Suprapubic skin (tissue), 3 donors: Measurements from ENCODE around the gene GHRHR.

Experiments
- POLR2AphosphoS5 ChIP-seq, 3 donors: sonication (generic); formaldehyde crosslinking; IDR thresholded peaks; one replicate each; pipeline ENCODE4 v1.6.1; 2017; ENCODE audit warnings: antibody characterized with exemption in 3 of 3
- TF ChIP-seq, protein P1 (sequence below), 2 donors: fragments of 200-600 bp in 1 of 2; fragments of 450-650 bp in 1 of 2; sonication (generic) in 1 of 2; IDR thresholded peaks; one replicate each; pipeline ENCODE4 v1.5.1; 2016 to 2019; ENCODE audit warnings: antibody characterized with exemption in 2 of 2, mild to moderate bottlenecking in 1 of 2, moderate library complexity in 1 of 2

DNA sequence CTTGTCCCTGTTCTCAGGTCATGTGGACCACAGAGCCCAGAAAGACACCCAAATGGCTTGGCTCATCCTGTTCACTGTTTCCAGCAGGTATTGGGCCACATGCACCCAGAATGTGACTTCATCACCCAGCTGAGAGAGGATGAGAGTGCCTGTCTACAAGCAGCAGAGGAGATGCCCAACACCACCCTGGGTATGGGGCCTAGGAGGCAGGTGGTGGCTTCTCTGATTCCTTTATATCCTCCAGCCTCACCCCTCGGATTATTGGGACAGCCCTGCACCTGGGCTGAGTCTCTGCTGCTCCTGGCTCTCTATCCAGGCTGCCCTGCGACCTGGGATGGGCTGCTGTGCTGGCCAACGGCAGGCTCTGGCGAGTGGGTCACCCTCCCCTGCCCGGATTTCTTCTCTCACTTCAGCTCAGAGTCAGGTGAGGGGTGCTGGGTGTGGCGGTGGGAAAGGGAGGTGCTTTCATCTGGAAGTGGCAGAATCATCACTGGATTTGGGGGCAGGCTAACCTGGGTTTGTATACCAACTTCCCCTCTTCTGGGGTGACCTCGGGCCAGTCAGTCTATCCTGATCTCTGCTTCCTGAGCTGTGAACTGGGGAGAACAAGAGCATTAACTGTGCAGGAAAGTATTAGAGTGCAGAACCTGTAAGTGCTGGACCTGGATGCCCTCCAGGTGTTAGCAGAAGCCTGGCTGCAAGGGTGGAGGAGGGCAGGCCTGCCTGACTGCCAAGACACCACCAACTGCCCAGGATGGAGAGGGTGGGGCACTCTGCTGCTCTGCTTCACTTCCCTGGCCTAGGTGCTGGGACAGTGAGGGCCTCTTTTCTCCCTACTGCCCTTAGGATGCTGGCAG, 5.2 kb downstream of the GHRHR start:
- TF ChIP-seq, protein P1, sequence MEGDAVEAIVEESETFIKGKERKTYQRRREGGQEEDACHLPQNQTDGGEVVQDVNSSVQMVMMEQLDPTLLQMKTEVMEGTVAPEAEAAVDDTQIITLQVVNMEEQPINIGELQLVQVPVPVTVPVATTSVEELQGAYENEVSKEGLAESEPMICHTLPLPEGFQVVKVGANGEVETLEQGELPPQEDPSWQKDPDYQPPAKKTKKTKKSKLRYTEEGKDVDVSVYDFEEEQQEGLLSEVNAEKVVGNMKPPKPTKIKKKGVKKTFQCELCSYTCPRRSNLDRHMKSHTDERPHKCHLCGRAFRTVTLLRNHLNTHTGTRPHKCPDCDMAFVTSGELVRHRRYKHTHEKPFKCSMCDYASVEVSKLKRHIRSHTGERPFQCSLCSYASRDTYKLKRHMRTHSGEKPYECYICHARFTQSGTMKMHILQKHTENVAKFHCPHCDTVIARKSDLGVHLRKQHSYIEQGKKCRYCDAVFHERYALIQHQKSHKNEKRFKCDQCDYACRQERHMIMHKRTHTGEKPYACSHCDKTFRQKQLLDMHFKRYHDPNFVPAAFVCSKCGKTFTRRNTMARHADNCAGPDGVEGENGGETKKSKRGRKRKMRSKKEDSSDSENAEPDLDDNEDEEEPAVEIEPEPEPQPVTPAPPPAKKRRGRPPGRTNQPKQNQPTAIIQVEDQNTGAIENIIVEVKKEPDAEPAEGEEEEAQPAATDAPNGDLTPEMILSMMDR (IDR thresholded peaks at IDR 0.05): no peak
- TF ChIP-seq POLR2AphosphoS5 (IDR thresholded peaks at IDR 0.05): no peak
